Kidney (tissue), 14 donors: ENCODE measurements around the gene ASCL5. TPM values are rescaled to one million over a fixed set of nuclear protein-coding genes. Genes with fewer than 3 reads are reported as not detected.

ENCODE experiments used
- DNase-seq, 5 donors: peaks; one replicate each; pipeline ENCODE4 v3.0.0-alpha.2; 2013 to 2020
- FAIRE-seq: peaks from 2 replicates; lab custom pipeline; 2012; peaks lifted over from hg19 to GRCh38; lab: Jason Lieb, UNC
- H3K27ac ChIP-seq, 2 donors: one replicate each; pipeline ENCODE4 v1.7.0; 2013; ENCODE audit warnings: low read depth in 2 of 2, low read length in 2 of 2, inconsistent platforms in 1 of 2
- H3K27me3 ChIP-seq: one replicate; pipeline ENCODE4 v1.7.1; 2013; ENCODE audit warnings: low read length, inconsistent platforms; ENCODE audit not compliant: control insufficient read depth, insufficient read depth
- H3K36me3 ChIP-seq, 3 donors: one replicate each; pipeline versions ENCODE4 v1.7.0 to v1.7.1; 2013; ENCODE audit warnings: low read length in 3 of 3, control low read depth in 1 of 3, inconsistent platforms in 1 of 3; ENCODE audit not compliant: insufficient read depth in 3 of 3, control insufficient read depth in 2 of 3
- H3K4me1 ChIP-seq, 3 donors: one replicate each; pipeline versions ENCODE4 v1.7.0 to v1.7.1; 2013; ENCODE audit warnings: low read length in 3 of 3, inconsistent platforms in 1 of 3, low read depth in 1 of 3; ENCODE audit not compliant: control insufficient read depth in 2 of 3, insufficient read depth in 2 of 3
- H3K4me3 ChIP-seq, 3 donors: one replicate each; pipeline versions ENCODE4 v1.7.0 to v1.8.1; 2013; ENCODE audit warnings: low read length in 3 of 3, control low read depth in 1 of 3, inconsistent platforms in 1 of 3
- H3K9ac ChIP-seq, 3 donors: one replicate each; pipeline versions ENCODE4 v1.7.0 to v1.7.1; 2013; ENCODE audit warnings: low read length in 3 of 3, control low read depth in 1 of 3, inconsistent platforms in 1 of 3
- H3K9me3 ChIP-seq, 3 donors: one replicate each; pipeline versions ENCODE4 v1.7.0 to v1.7.1; 2013; ENCODE audit warnings: low read length in 3 of 3, control low read depth in 1 of 3, inconsistent platforms in 1 of 3; ENCODE audit not compliant: control insufficient read depth in 2 of 3, insufficient read depth in 1 of 3
- intact Hi-C: fragments of 100-400 bp; cut with DNase I; formaldehyde crosslinking; loops from one replicate; pipeline ENCODE4 v1.11.1; 2022
- polyA plus RNA-seq: library from polyadenylated mRNA; stranded (reverse); fragments of 350-450 nt; fragmentation: Illumina TruSeq; extraction: RNeasy Lipid Tissue Mini Kit (QIAGEN cat#74804); gene quantifications from one replicate; pipeline ENCODE4 v1.2.3, GENCODE V29; 2014; ENCODE audit warnings: low read depth, low replicate concordance; ENCODE audit not compliant: insufficient read depth
- total RNA-seq: library from RNA; stranded (reverse); fragmentation: NEBNext Ultra II Directional; extraction: Animal tissue kit (Norgen Biotek cat#: 25700); gene quantifications from one replicate; pipeline ENCODE4 v1.2.1, GENCODE V29; 2021
- TF ChIP-seq, protein P1 (sequence below): IDR thresholded peaks from 3 replicates; pipeline ENCODE4 v1.5.1; 2012; ENCODE audit warnings: mild to moderate bottlenecking, moderate library complexity, borderline replicate concordance; ENCODE audit not compliant: insufficient read depth; ENCODE audit errors: extremely low read depth
- donor health status: control.
- donor health status: control.
- donor health status: control.
- donor health status: control.
- donor health status: control.
- donor health status: DM: yes; HTN: yes; CAD: no.
- donor health status: Normal renal cell carcinoma (clear cell type).

The ASCL5 gene
- total and polyA plus RNA-seq, 2 donors from 2014 or later: not detected

- FAIRE-seq: no peak
- no peak overlapping the region for H3K4me3 ChIP-seq
- intact Hi-C loops: loop anchor here (5.0 kb wide), 1 partner anchor 143 kb away; no protein-coding TSS in a partner anchor
- H3K27me3 ChIP-seq: no peaks in the 10 kb centered on the region
- no peak overlapping the region for H3K27ac ChIP-seq
- H3K9me3 ChIP-seq: no peaks in the 10 kb centered on the region
- no peak overlapping the region for H3K9ac ChIP-seq
- TF ChIP-seq, protein P1, sequence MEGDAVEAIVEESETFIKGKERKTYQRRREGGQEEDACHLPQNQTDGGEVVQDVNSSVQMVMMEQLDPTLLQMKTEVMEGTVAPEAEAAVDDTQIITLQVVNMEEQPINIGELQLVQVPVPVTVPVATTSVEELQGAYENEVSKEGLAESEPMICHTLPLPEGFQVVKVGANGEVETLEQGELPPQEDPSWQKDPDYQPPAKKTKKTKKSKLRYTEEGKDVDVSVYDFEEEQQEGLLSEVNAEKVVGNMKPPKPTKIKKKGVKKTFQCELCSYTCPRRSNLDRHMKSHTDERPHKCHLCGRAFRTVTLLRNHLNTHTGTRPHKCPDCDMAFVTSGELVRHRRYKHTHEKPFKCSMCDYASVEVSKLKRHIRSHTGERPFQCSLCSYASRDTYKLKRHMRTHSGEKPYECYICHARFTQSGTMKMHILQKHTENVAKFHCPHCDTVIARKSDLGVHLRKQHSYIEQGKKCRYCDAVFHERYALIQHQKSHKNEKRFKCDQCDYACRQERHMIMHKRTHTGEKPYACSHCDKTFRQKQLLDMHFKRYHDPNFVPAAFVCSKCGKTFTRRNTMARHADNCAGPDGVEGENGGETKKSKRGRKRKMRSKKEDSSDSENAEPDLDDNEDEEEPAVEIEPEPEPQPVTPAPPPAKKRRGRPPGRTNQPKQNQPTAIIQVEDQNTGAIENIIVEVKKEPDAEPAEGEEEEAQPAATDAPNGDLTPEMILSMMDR: no peak
- peak in 1 of 5 donors; percentile 12 for DNase-seq
- H3K4me1 ChIP-seq: peaks cover 0 to 3% (median 0%) of the 10 kb centered on the region in 3 donors
- no peaks in the 10 kb centered on the region for H3K36me3 ChIP-seq
These were observed 16.4 kb downstream of the ASCL5 start for GRCh38 chr1:201110616-201111015.

GRCh38 chr1:201110138-201110537, 16.8 kb downstream of the ASCL5 start:
- Histone ChIP-seq H3K9me3 (no peaks in the 10 kb centered on the region), H3K36me3 (no peaks in the 10 kb centered on the region), H3K4me3 (no peak overlapping the region), H3K9ac (no peak overlapping the region), H3K27ac (no peak overlapping the region), H3K4me1 (peaks cover 0 to 3% (median 0%) of the 10 kb centered on the region in 3 donors), H3K27me3 (no peaks in the 10 kb centered on the region)
- FAIRE-seq (no peak), DNase-seq (peak in 1 of 5 donors; percentile 41)
- TF ChIP-seq, protein P1: no peak
- intact Hi-C loops: loop anchor here (5.0 kb wide), 1 partner anchor 143 kb away; no protein-coding TSS in a partner anchor

GRCh38 chr1:201109651-201110050, 17.3 kb downstream of the ASCL5 start:
- no peaks in the 10 kb centered on the region for H3K9me3 ChIP-seq
- DNase-seq (no peak), FAIRE-seq (no peak)
- H3K9ac ChIP-seq: no peak overlapping the region
- H3K27me3 ChIP-seq: no peaks in the 10 kb centered on the region
- TF ChIP-seq, protein P1: no peak
- H3K36me3 ChIP-seq: no peaks in the 10 kb centered on the region
- H3K4me1 ChIP-seq: peaks cover 0 to 3% (median 0%) of the 10 kb centered on the region in 3 donors
- intact Hi-C loops: loop anchor here (5.0 kb wide), 1 partner anchor 142 kb away; no protein-coding TSS in a partner anchor
- H3K27ac ChIP-seq: no peak overlapping the region
- H3K4me3 ChIP-seq: no peak overlapping the region

DNA sequence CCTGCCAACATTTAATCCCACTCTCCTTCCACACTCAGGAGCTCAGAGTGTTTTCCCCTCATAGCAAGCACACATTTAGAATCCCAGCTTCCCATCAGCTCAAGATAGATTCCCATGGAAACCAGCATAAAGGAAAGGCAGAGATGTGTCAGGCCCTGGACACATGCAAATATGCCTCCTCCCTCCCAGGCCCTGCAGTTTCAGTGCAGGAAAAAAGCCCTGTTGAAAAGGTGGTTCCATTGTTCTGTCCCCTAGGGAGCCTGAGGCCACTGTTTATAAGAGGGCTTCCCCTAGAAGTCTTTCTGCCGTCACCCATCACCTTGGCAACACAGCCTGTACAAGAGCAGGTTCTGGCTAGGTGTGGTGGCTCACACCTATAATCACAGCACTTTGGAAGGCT, 18.4 kb downstream of the ASCL5 start:
- Histone ChIP-seq H3K4me1 (no peaks in the 10 kb centered on the region), H3K36me3 (no peaks in the 10 kb centered on the region), H3K4me3 (no peak overlapping the region), H3K27me3 (no peaks in the 10 kb centered on the region), H3K27ac (no peak overlapping the region), H3K9me3 (no peaks in the 10 kb centered on the region), H3K9ac (no peak overlapping the region)
- no peak for DNase-seq
- intact Hi-C loops: no loop called here
- TF ChIP-seq, protein P1: no peak
- FAIRE-seq: no peak
